Measurements from ENCODE around the gene VPS39. TPM values are rescaled to one million over a fixed set of nuclear protein-coding genes. Genes with fewer than 3 reads are reported as not detected.

The VPS39 gene
- total and polyA plus RNA-seq, 2 of the 13 experiments (the other 11 are each of a cell fraction or from before 2014, with no cell fraction given): 22.9 to 32.0 TPM

GRCh38 chr15:42158941-42159340 lies 49.2 kb downstream of the VPS39 start:
- H3K4me1 ChIP-seq (ENCODE audit: insufficient read depth, low read length): peaks cover 28% of the 10 kb centered on the region
- BruUV-seq (replicated peaks): no TSS peak
- H3K9me3 ChIP-seq (ENCODE audit: low read length): no peaks in the 10 kb centered on the region
- CTCF ChIA-PET (ENCODE audit: low intra/inter-chr PET ratio, low total read pairs): no interaction called here
- no peaks in the 10 kb centered on the region for H3K79me2 ChIP-seq (ENCODE audit: insufficient read depth, low read length)
- H3K4me3 ChIP-seq (replicated peaks in 1 of 3; ENCODE audit: insufficient read depth in 1 of 3, low read depth in 2 of 3, low read length in 3 of 3): no peak overlapping the region
- H3K9ac ChIP-seq (ENCODE audit: insufficient read depth, low read depth, low read length): no peak overlapping the region
- POLR2A ChIA-PET: no interaction called here
- DNase-seq (ENCODE audit: low spot score) (no peak), FAIRE-seq (no peak), ATAC-seq (no peak)
- no peaks in the 10 kb centered on the region for H4K20me1 ChIP-seq (ENCODE audit: insufficient read depth, low read length)
- intact Hi-C loops (cut with micrococcal nuclease; ENCODE audit: unreplicated experiment): no loop called here
- H3K27ac ChIP-seq (ENCODE audit: extremely low read length, insufficient read depth, low read length): no peak overlapping the region
- 84% methylated on average over 5 of the region's 10 CpGs for WGBS (ENCODE audit: low lambda C conversion rate)
- TF ChIP-seq KAT8 (CRISPR knock-in tag; IDR thresholded peaks at IDR 0.05) (no peak), CERS6 (CRISPR knock-in tag; IDR thresholded peaks at IDR 0.05) (no peak), PHF20 (CRISPR knock-in tag; IDR thresholded peaks at IDR 0.05) (no peak), TBL1XR1 (IDR thresholded peaks at IDR 0.05; ENCODE audit: borderline replicate concordance, low read length, partially characterized antibody) (no peak)
- TF ChIP-seq, protein P1, sequence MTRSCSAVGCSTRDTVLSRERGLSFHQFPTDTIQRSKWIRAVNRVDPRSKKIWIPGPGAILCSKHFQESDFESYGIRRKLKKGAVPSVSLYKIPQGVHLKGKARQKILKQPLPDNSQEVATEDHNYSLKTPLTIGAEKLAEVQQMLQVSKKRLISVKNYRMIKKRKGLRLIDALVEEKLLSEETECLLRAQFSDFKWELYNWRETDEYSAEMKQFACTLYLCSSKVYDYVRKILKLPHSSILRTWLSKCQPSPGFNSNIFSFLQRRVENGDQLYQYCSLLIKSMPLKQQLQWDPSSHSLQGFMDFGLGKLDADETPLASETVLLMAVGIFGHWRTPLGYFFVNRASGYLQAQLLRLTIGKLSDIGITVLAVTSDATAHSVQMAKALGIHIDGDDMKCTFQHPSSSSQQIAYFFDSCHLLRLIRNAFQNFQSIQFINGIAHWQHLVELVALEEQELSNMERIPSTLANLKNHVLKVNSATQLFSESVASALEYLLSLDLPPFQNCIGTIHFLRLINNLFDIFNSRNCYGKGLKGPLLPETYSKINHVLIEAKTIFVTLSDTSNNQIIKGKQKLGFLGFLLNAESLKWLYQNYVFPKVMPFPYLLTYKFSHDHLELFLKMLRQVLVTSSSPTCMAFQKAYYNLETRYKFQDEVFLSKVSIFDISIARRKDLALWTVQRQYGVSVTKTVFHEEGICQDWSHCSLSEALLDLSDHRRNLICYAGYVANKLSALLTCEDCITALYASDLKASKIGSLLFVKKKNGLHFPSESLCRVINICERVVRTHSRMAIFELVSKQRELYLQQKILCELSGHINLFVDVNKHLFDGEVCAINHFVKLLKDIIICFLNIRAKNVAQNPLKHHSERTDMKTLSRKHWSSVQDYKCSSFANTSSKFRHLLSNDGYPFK (CRISPR knock-in tag; IDR thresholded peaks at IDR 0.05; ENCODE audit: borderline replicate concordance): no peak
- H3K4me2 ChIP-seq (ENCODE audit: low read depth, low read length): no peak overlapping the region
- peaks cover 0 to 6% of the 10 kb centered on the region in 2 experiments; a peak in 3 of 5 replicates for H3K27me3 ChIP-seq (ENCODE audit: control insufficient read depth in 1 of 2, insufficient read depth in 2 of 2, low read length in 2 of 2)
- peaks cover 9 to 47% of the 10 kb centered on the region in 2 experiments; a peak in 4 of 5 replicates for H3K36me3 ChIP-seq (replicated peaks in 1 of 2; ENCODE audit: control insufficient read depth in 1 of 2, insufficient read depth in 2 of 2, low read length in 2 of 2)
- no peak overlapping the region for H2AFZ ChIP-seq (ENCODE audit: low read length)
- in situ Hi-C loops (cut with HindIII; ENCODE audit: extremely low pct_ligation_motif_present, low pct_unique_long_range_greater_than_20kb): no loop called here

All from HepG2 (cell line).